GM23248 (cell line): ENCODE data around the gene PDXDC1. TPM values are rescaled to one million over a fixed set of nuclear protein-coding genes. Genes with fewer than 3 reads are reported as not detected.
"Not testable (repeated sequence)": the region's sequence is repeated elsewhere in the genome, so short reads cannot be mapped to it uniquely, and the experiment has no call there.

Experiments used
- DNase-seq: peaks from one replicate; pipeline ENCODE4 v3.0.0-alpha.2; 2015
- H2AFZ ChIP-seq: fragments of 200-600 bp; sonication (generic); 2 replicates; pipeline ENCODE4 v1.6.1; 2016; ENCODE audit warnings: antibody characterized with exemption
- H3F3A ChIP-seq: fragments of 200-600 bp; sonication (generic); 2 replicates; pipeline ENCODE4 v1.6.1; 2016; ENCODE audit warnings: mild to moderate bottlenecking, antibody characterized with exemption, mixed run types; ENCODE audit not compliant: insufficient read depth
- H3K27ac ChIP-seq: fragments of 200-600 bp; sonication (generic); 2 replicates; pipeline ENCODE4 v1.5.1; 2016; ENCODE audit warnings: mild to moderate bottlenecking
- H3K27me3 ChIP-seq: fragments of 200-600 bp; sonication (generic); replicated peaks from 2 replicates; pipeline ENCODE4 v1.6.1; 2016; ENCODE audit warnings: mild to moderate bottlenecking; ENCODE audit not compliant: insufficient read depth
- H3K36me3 ChIP-seq: fragments of 200-600 bp; sonication (generic); 2 replicates; pipeline ENCODE4 v1.6.1; 2016; ENCODE audit warnings: low read depth, mild to moderate bottlenecking
- H3K4me1 ChIP-seq: fragments of 200-600 bp; sonication (generic); 2 replicates; pipeline ENCODE4 v1.6.1; 2016; ENCODE audit warnings: mild to moderate bottlenecking; ENCODE audit not compliant: insufficient read depth
- H3K4me2 ChIP-seq: fragments of 200-600 bp; sonication (generic); one replicate; pipeline ENCODE4 v1.6.1; 2016; ENCODE audit warnings: mild to moderate bottlenecking; ENCODE audit not compliant: unreplicated experiment
- H3K4me3 ChIP-seq: fragments of 200-600 bp; sonication (generic); 2 replicates; pipeline ENCODE4 v1.5.1; 2016; ENCODE audit warnings: mild to moderate bottlenecking
- H3K79me2 ChIP-seq: fragments of 200-600 bp; sonication (generic); 2 replicates; pipeline ENCODE4 v1.6.1; 2016; ENCODE audit warnings: mild to moderate bottlenecking; ENCODE audit not compliant: insufficient read depth
- H3K9ac ChIP-seq: fragments of 200-600 bp; sonication (generic); 2 replicates; pipeline ENCODE4 v1.6.1; 2016; ENCODE audit warnings: mild to moderate bottlenecking
- H3K9me2 ChIP-seq: fragments of 200-600 bp; sonication (generic); 2 replicates; pipeline ENCODE4 v1.6.1; 2016; ENCODE audit warnings: mixed run types, mild to moderate bottlenecking, moderate library complexity; ENCODE audit not compliant: insufficient read depth
- H3K9me3 ChIP-seq: fragments of 200-600 bp; sonication (generic); one replicate; pipeline ENCODE4 v1.6.1; 2017; ENCODE audit warnings: low read depth
- H4K20me1 ChIP-seq: fragments of 200-600 bp; sonication (generic); 2 replicates; pipeline ENCODE4 v1.6.0; 2016; ENCODE audit not compliant: insufficient read depth
- WGBS, 2 experiments: methylation state at CpG; one replicate each; pipeline ENCODE4 v1.1.6; 2015 to 2017; ENCODE audit warnings: low lambda C conversion rate in 2 of 2, low coverage in 1 of 2; ENCODE audit errors: missing lambda C conversion rate in 2 of 2; 5-methylcytosine and 5-hydroxymethylcytosine counted together
- in situ Hi-C: fragments of 300-500 bp; cut with MboI; formaldehyde crosslinking; loops from 2 replicates; pipeline ENCODE4 v1.15.0; 2020
- polyA plus RNA-seq: library from polyadenylated mRNA; unstranded; fragments of >200 nt; fragmentation: Nextera tagmentation; extraction: Ambion mirVana; gene quantifications from 2 replicates; pipeline ENCODE4 v1.2.1, GENCODE V29; 2016
- total RNA-seq: library from RNA; depleted of rRNA; stranded (reverse); fragments of >200 nt; shearing (Covaris generic); gene quantifications from 2 replicates; pipeline ENCODE4 v1.2.3, GENCODE V29; 2014

Gene PDXDC1
- total and polyA plus RNA-seq, 2 experiments from 2014 or later = 61.1 to 63.9 TPM

DNA sequence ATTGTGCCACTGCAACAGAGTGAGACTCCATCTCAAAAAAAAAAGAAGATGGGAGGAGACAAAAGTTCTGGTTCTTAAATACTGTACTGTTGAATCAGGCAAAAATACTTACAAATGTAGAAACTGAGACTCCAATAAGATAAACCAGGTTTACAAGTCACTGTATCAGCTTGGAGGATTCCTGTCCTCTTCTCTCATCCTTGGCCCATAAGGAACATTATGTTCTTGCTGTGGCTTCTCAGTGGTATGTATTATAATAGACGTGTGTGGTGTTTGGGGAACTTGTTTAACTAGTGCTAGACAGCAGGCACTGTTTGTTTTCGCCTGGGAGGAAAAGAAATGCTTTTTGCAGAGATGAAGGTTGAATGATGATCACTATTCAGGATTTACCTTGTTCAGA is 7.7 kb downstream of the PDXDC1 start:
- DNase-seq = peak; percentile 35
- H3K9me3 ChIP-seq, H3K4me2 ChIP-seq, H3K9me2 ChIP-seq, H3K27me3 ChIP-seq, in situ Hi-C loops, H3K36me3 ChIP-seq, H3K4me1 ChIP-seq, H2AFZ ChIP-seq, H3K4me3 ChIP-seq, H3K9ac ChIP-seq: not testable (repeated sequence)
- H3F3A ChIP-seq = peaks cover 14% of the 10 kb centered on the region
- H3K27ac ChIP-seq = peak overlapping the region; percentile 30
- H3K79me2 ChIP-seq = peaks cover 95% of the 10 kb centered on the region
- 7 to 8% methylated on average over 1 of the region's 2 CpGs for WGBS, 2 experiments
- peaks cover 10% of the 10 kb centered on the region for H4K20me1 ChIP-seq

- H3K36me3 ChIP-seq, in situ Hi-C loops, H3K4me1 ChIP-seq, H3K9me2 ChIP-seq, H3K9me3 ChIP-seq, H3K9ac ChIP-seq, DNase-seq, H3K4me3 ChIP-seq, H2AFZ ChIP-seq, H3K27me3 ChIP-seq, H3K4me2 ChIP-seq, H3K27ac ChIP-seq: not testable (repeated sequence)
- H4K20me1 ChIP-seq = peaks cover 11% of the 10 kb centered on the region
- H3K79me2 ChIP-seq = peaks cover 86% of the 10 kb centered on the region
- 79 to 85% methylated on average over 7 to 8 of the region's 8 CpGs for WGBS, 2 experiments
- 0 out of 2 replicates have a peak, but pooled peaks cover 15% of the 10 kb centered on the region for H3F3A ChIP-seq
Measured at GRCh38 chr16:14988092-14988491, 13.3 kb downstream of the PDXDC1 start.

GRCh38 chr16:14988661-14989191 is 13.9 kb downstream of the PDXDC1 start:
- DNase-seq, H3K9me3 ChIP-seq, H2AFZ ChIP-seq, H3K4me3 ChIP-seq, in situ Hi-C loops, H3K4me2 ChIP-seq, H3K9me2 ChIP-seq, H3K4me1 ChIP-seq, H3K36me3 ChIP-seq, H3K27me3 ChIP-seq, H3K27ac ChIP-seq, H3K9ac ChIP-seq: not testable (repeated sequence)
- peaks cover 86% of the 10 kb centered on the region for H3K79me2 ChIP-seq
- H4K20me1 ChIP-seq = peaks cover 11% of the 10 kb centered on the region
- WGBS, 2 experiments = 83 to 87% methylated on average over 25 of the region's 25 CpGs
- 0 out of 2 replicates have a peak, but pooled peaks cover 15% of the 10 kb centered on the region for H3F3A ChIP-seq

GRCh38 chr16:14989291-14990281 is 14.8 kb downstream of the PDXDC1 start:
- H2AFZ ChIP-seq, H3K9me2 ChIP-seq, H3K4me2 ChIP-seq, in situ Hi-C loops, H3K36me3 ChIP-seq, H3K9ac ChIP-seq, DNase-seq, H3K9me3 ChIP-seq, H3K4me1 ChIP-seq, H3K27ac ChIP-seq, H3K27me3 ChIP-seq, H3K4me3 ChIP-seq: not testable (repeated sequence)
- Histone ChIP-seq H4K20me1 (peaks cover 15% of the 10 kb centered on the region), H3F3A (0 out of 2 replicates have a peak, but pooled peaks cover 15% of the 10 kb centered on the region), H3K79me2 (peaks cover 91% of the 10 kb centered on the region)
- WGBS, 2 experiments = 82 to 85% methylated on average over 73 to 82 of the region's 98 CpGs

GRCh38 chr16:14993277-14994151 is 18.7 kb downstream of the PDXDC1 start:
- Histone ChIP-seq H3K79me2 (peaks cover 90% of the 10 kb centered on the region), H4K20me1 (peaks cover 30% of the 10 kb centered on the region; the same call in 1 of the 2 replicates)
- H3K9ac ChIP-seq, H3K36me3 ChIP-seq, H3K9me3 ChIP-seq, H3F3A ChIP-seq, H3K4me3 ChIP-seq, DNase-seq, in situ Hi-C loops, H3K9me2 ChIP-seq, H3K4me2 ChIP-seq, H2AFZ ChIP-seq, H3K27me3 ChIP-seq, H3K27ac ChIP-seq, H3K4me1 ChIP-seq: not testable (repeated sequence)
- whole genome bisulfite sequencing, 2 experiments = 90 to 92% methylated on average over 7 of the region's 7 CpGs

GRCh38 chr16:14996702-14997101 is 21.9 kb downstream of the PDXDC1 start:
- H3K4me1 ChIP-seq, H3K4me3 ChIP-seq, H3K36me3 ChIP-seq, H3F3A ChIP-seq, H3K4me2 ChIP-seq, H2AFZ ChIP-seq, H3K27ac ChIP-seq, in situ Hi-C loops, H3K9ac ChIP-seq, H3K9me3 ChIP-seq, H3K9me2 ChIP-seq, H3K27me3 ChIP-seq: not testable (repeated sequence)
- Histone ChIP-seq H4K20me1 (peaks cover 29% of the 10 kb centered on the region; the same call in 1 of the 2 replicates), H3K79me2 (peaks cover 89% of the 10 kb centered on the region)
- DNase-seq = peak; percentile 51
- 88 to 89% methylated on average over 6 of the region's 6 CpGs for WGBS, 2 experiments

DNA sequence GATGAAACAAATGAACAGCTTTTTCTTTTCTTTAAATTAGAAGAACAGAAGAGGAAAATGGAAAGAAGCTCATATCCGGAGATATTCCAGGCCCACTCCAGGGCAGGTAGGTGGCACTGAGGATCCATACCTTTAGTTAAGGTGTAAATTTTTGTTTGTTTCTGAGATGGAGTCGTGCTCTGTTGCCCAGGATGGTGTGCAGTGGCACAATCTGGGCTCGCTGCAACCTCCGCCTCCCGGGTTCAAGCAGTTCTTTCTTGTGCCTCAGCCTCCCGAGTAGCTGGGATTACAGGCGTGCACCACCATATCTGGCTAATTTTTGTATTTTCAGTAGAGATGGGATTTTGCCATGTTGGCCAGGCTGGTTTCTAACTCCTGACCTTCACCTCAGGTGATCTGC is 23.5 kb downstream of the PDXDC1 start:
- H3F3A ChIP-seq, in situ Hi-C loops, H3K4me3 ChIP-seq, H3K27ac ChIP-seq, DNase-seq, H3K36me3 ChIP-seq, H2AFZ ChIP-seq, H3K9me3 ChIP-seq, H3K27me3 ChIP-seq, H3K9me2 ChIP-seq, H3K4me1 ChIP-seq, H3K9ac ChIP-seq, H3K4me2 ChIP-seq: not testable (repeated sequence)
- Histone ChIP-seq H3K79me2 (peaks cover 78% of the 10 kb centered on the region), H4K20me1 (peaks cover 23% of the 10 kb centered on the region; the same call in 1 of the 2 replicates)
- 97 to 99% methylated on average over 7 of the region's 7 CpGs for WGBS, 2 experiments
